HCT116 (cell line): ENCODE measurements around the gene MAP3K2. TPM values are rescaled to one million over a fixed set of nuclear protein-coding genes. Genes with fewer than 3 reads are reported as not detected.
A peak's percentile ranks its signal among the peaks of the same experiment; 100 is the strongest.

Experiments
- ATAC-seq: fragments of 200-7000 bp; cut with Tn5 transposase; 2 replicates; pipeline ENCODE4 v1.9.1; 2020; ENCODE audit warnings: mild to moderate bottlenecking, moderate library complexity
- BruUV-seq: library from RNA; stranded (reverse); fragments of 400-500 nt; replicated peaks from 2 replicates; lab custom pipeline; 2021; lab: Mats Ljungman, UMichigan
- CTCF ChIA-PET: fragments of 300-600 bp; sonication (Branson Sonifier 250); formaldehyde crosslinking; loops from one replicate; lab custom pipeline; 2021; ENCODE audit warnings: antibody characterized with exemption; lab: Charles Lee
- POLR2A ChIA-PET: fragments of 300-600, 350-600 bp; sonication (Branson Sonifier 250); formaldehyde crosslinking; loops from one replicate; lab custom pipeline; 2021; ENCODE audit warnings: antibody characterized with exemption; lab: Charles Lee
- RAD21 ChIA-PET, 2 experiments: fragments of 300-600 bp; sonication (Branson Sonifier 250); formaldehyde crosslinking; loops; one replicate each; lab custom pipeline; 2023; ENCODE audit warnings: low total read pairs in 2 of 2; ENCODE audit not compliant: uncharacterized antibody in 2 of 2, unreplicated experiment in 2 of 2, low non-redundant PET in 1 of 2; lab: Charles Lee
- DNase-seq: peaks from one replicate; pipeline ENCODE4 v3.0.0-alpha.2; 2010; ENCODE audit warnings: low read depth, low spot score
- H2AFZ ChIP-seq: fragments of 200-600 bp; shearing (Covaris generic), sonication (generic); 2 replicates; pipeline ENCODE4 v1.6.1; 2017; ENCODE audit warnings: low read depth, mixed run types, mixed read lengths, antibody characterized with exemption, low read length; ENCODE audit not compliant: poor library complexity, severe bottlenecking
- H3K27ac ChIP-seq: 2 replicates; pipeline ENCODE4 v1.5.1; 2012; ENCODE audit warnings: low read depth, low read length
- H3K27me3 ChIP-seq: fragments of 200-600 bp; sonication (generic); 2 replicates; pipeline ENCODE4 v1.6.1; 2016; ENCODE audit warnings: mixed run types, low read length, mixed read lengths; ENCODE audit not compliant: insufficient read depth
- H3K36me3 ChIP-seq, 2 experiments: fragments of 200-500 bp in 1 of 2; fragments of 200-600 bp in 1 of 2; sonication (Bioruptor generic) in 1 of 2; sonication (generic) in 1 of 2; 2 replicates each; pipeline versions ENCODE4 v1.5.1 to v1.6.1; 2014 to 2016; ENCODE audit warnings: low read length in 2 of 2, inconsistent platforms in 1 of 2, mixed read lengths in 1 of 2, mixed run types in 1 of 2; ENCODE audit not compliant: insufficient read depth in 2 of 2, control insufficient read depth in 1 of 2
- H3K4me1 ChIP-seq, 2 experiments: fragments of 200-600 bp in 1 of 2; sonication (generic) in 1 of 2; 2 replicates each; pipeline versions ENCODE4 v1.5.1 to v1.6.1; 2012 to 2017; ENCODE audit warnings: low read length in 2 of 2, inconsistent platforms in 1 of 2, mild to moderate bottlenecking in 1 of 2, mixed read lengths in 1 of 2, mixed run types in 1 of 2, moderate library complexity in 1 of 2; ENCODE audit not compliant: insufficient read depth in 2 of 2, control insufficient read depth in 1 of 2
- H3K4me2 ChIP-seq: fragments of 200-600 bp; sonication (generic); 2 replicates; pipeline ENCODE4 v1.6.1; 2017; ENCODE audit warnings: mixed run types, low read length, mixed read lengths
- H3K4me3 ChIP-seq, 2 experiments: fragments of 200-600 bp in 1 of 2; sonication (generic) in 1 of 2; replicated peaks in 1 of 2; 2 replicates each; pipeline ENCODE4 v1.5.1; 2011 to 2016; ENCODE audit warnings: low read length in 2 of 2, control low read depth in 1 of 2, low read depth in 1 of 2, mild to moderate bottlenecking in 1 of 2, mixed read lengths in 1 of 2, mixed run types in 1 of 2
- H3K79me2 ChIP-seq: fragments of 200-600 bp; sonication (generic); 2 replicates; pipeline ENCODE4 v1.6.1; 2017; ENCODE audit warnings: mild to moderate bottlenecking, mixed run types, low read length, moderate library complexity, mixed read lengths; ENCODE audit not compliant: insufficient read depth
- H3K9ac ChIP-seq: fragments of 200-600 bp; sonication (generic); 2 replicates; pipeline ENCODE4 v1.6.1; 2016; ENCODE audit warnings: low read length, mixed read lengths
- H3K9me2 ChIP-seq: fragments of 200-600 bp; sonication (generic), shearing (Covaris generic); 2 replicates; pipeline ENCODE4 v1.6.1; 2017; ENCODE audit warnings: mixed run types, mild to moderate bottlenecking, moderate library complexity; ENCODE audit not compliant: insufficient read depth
- H3K9me3 ChIP-seq, 2 experiments: fragments of 200-500 bp in 1 of 2; fragments of 200-600 bp in 1 of 2; sonication (Bioruptor generic) in 1 of 2; sonication (generic) in 1 of 2; 2 replicates each; pipeline ENCODE4 v1.6.1; 2014 to 2017; ENCODE audit warnings: low read length in 2 of 2, mixed read lengths in 2 of 2, inconsistent platforms in 1 of 2, low read depth in 1 of 2, mild to moderate bottlenecking in 1 of 2, mixed run types in 1 of 2, moderate library complexity in 1 of 2; ENCODE audit not compliant: control insufficient read depth in 1 of 2, insufficient read depth in 1 of 2
- H4K20me1 ChIP-seq: fragments of 200-600 bp; sonication (generic), shearing (Covaris generic); 2 replicates; pipeline ENCODE4 v1.6.1; 2017; ENCODE audit warnings: mixed run types, mild to moderate bottlenecking, moderate library complexity; ENCODE audit not compliant: insufficient read depth
- EGR1 ChIP-seq: IDR thresholded peaks from 2 replicates; pipeline ENCODE4 v1.6.1; 2012; ENCODE audit warnings: low read depth
- FOSL1 ChIP-seq: IDR thresholded peaks from 2 replicates; pipeline ENCODE4 v1.6.1; 2012; ENCODE audit warnings: low read depth
- POLR2A ChIP-seq: IDR thresholded peaks from 2 replicates; pipeline ENCODE4 v1.7.0; 2011; ENCODE audit warnings: borderline replicate concordance; ENCODE audit not compliant: insufficient read depth, insufficient read length; ENCODE audit errors: extremely low read depth
- POLR2AphosphoS5 ChIP-seq: IDR thresholded peaks from 2 replicates; pipeline ENCODE4 v1.6.1; 2011; ENCODE audit warnings: mild to moderate bottlenecking, low read depth, low read length, moderate library complexity
- REST ChIP-seq: IDR thresholded peaks from 2 replicates; pipeline ENCODE4 v1.6.1; 2012; ENCODE audit warnings: low read depth
- SIN3A ChIP-seq: IDR thresholded peaks from 2 replicates; pipeline ENCODE4 v1.6.1; 2012; ENCODE audit warnings: low read depth
- SRF ChIP-seq: IDR thresholded peaks from 2 replicates; pipeline ENCODE4 v1.6.1; 2012; ENCODE audit warnings: low read depth
- TCF7L2 ChIP-seq: IDR thresholded peaks from 2 replicates; pipeline ENCODE4 v1.7.0; 2011; ENCODE audit warnings: borderline replicate concordance, inconsistent platforms; ENCODE audit not compliant: insufficient read depth, insufficient read length; ENCODE audit errors: extremely low read depth
- ZBTB33 ChIP-seq: IDR thresholded peaks from 2 replicates; pipeline ENCODE4 v1.6.1; 2011; ENCODE audit warnings: mild to moderate bottlenecking, low read length, moderate library complexity; ENCODE audit not compliant: insufficient replicate concordance; ENCODE audit errors: extremely low read depth
- ZNF274 ChIP-seq: fragments of 200-500 bp; sonication (Bioruptor generic); IDR thresholded peaks from 2 replicates; pipeline ENCODE4 v1.6.1; 2014; ENCODE audit warnings: mild to moderate bottlenecking, low read depth, low read length, inconsistent platforms
- intact Hi-C: fragments of 100-400 bp; cut with micrococcal nuclease; formaldehyde crosslinking; loops from 2 replicates; pipeline ENCODE4 v1.10.0; 2022
- total RNA-seq: library from RNA; stranded (reverse); gene quantifications from one replicate; pipeline ENCODE4 v1.2.1, GENCODE V29; 2021; ENCODE audit not compliant: unreplicated experiment
- TF ChIP-seq, protein P1 (sequence below), 3 experiments: fragments of 200-600 bp in 1 of 3; sonication (generic) in 1 of 3; IDR thresholded peaks in 2 of 3; conservative IDR thresholded peaks in 1 of 3; 2 replicates each; pipeline ENCODE4 v1.5.1; 2012 to 2017; ENCODE audit warnings: low read depth in 2 of 3, low read length in 2 of 3, antibody characterized with exemption in 1 of 3, borderline replicate concordance in 1 of 3, control low read depth in 1 of 3, mild to moderate bottlenecking in 1 of 3, mixed read lengths in 1 of 3, mixed run types in 1 of 3, moderate library complexity in 1 of 3; ENCODE audit not compliant: insufficient read depth in 1 of 3
- TF ChIP-seq, protein P2 (sequence below): IDR thresholded peaks from 2 replicates; pipeline ENCODE4 v1.6.1; 2012

The MAP3K2 gene
- total RNA-seq, 1 experiment from 2014 or later, result 44.5 TPM

GRCh38 chr2:127414638-127415592 lies 27.1 kb upstream of the MAP3K2 start (continued):
- TF ChIP-seq REST, result no peak

DNA sequence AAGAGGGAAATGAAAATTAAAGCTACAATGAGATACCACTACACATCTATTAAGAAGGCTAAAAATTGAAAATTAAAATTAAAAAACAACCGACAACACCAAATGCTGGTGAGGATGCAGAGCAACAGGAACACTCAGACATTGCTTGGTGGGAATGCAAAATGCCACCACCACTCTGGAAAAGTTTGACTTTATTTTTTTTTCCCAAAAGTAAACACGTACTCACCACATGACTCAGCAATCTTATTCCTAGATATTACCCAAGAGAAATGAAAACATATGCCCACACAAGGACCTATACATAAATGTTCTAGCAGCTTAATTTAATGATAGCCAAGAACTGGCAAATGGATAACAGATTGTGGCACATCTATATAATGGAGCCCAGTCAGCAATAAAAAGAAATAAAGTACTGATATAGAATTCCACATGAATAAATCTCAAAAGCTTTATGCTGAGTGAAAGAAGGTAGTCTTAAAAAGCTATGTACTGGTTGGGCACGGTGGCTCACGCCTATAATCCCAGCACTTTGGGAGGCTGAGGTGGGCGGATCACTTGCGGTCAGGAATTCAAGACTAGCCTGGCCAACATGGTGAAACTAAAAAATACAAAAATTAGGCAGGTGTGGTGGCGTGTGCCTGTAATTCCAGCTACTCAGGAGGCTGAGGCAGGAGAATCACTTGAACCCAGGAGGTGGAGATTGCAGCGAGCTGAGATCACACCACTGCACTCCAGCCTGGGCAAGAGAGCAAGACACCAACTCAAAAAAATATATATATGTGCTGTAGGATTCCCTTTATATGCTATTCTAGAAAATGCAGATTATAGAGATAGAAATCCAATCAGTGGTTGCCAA lies 26.2 kb upstream of the MAP3K2 start:
- no peaks in the 10 kb centered on the region for H4K20me1 ChIP-seq
- H3K9ac ChIP-seq, result no peak overlapping the region
- no TSS peak for BruUV-seq
- no peaks in the 10 kb centered on the region for H3K79me2 ChIP-seq
- ChIA-PET POLR2A (no interaction called here), RAD21 (no interaction called here), CTCF (interaction anchor here (4.0 kb wide), 1 partner anchor 217 kb away, joined by 22 read pairs; no protein-coding TSS in a partner anchor)
- no peaks in the 10 kb centered on the region for H3K9me2 ChIP-seq
- peak overlapping the region; percentile 7; the same call in 1 of the 2 replicates for H3K4me2 ChIP-seq
- ATAC-seq, result no peak
- TF ChIP-seq ZNF274 (no peak), SIN3A (no peak), SRF (no peak), POLR2A (no peak), ZBTB33 (no peak), FOSL1 (no peak), EGR1 (no peak), POLR2AphosphoS5 (no peak), TCF7L2 (no peak)
- TF ChIP-seq, protein P1, sequence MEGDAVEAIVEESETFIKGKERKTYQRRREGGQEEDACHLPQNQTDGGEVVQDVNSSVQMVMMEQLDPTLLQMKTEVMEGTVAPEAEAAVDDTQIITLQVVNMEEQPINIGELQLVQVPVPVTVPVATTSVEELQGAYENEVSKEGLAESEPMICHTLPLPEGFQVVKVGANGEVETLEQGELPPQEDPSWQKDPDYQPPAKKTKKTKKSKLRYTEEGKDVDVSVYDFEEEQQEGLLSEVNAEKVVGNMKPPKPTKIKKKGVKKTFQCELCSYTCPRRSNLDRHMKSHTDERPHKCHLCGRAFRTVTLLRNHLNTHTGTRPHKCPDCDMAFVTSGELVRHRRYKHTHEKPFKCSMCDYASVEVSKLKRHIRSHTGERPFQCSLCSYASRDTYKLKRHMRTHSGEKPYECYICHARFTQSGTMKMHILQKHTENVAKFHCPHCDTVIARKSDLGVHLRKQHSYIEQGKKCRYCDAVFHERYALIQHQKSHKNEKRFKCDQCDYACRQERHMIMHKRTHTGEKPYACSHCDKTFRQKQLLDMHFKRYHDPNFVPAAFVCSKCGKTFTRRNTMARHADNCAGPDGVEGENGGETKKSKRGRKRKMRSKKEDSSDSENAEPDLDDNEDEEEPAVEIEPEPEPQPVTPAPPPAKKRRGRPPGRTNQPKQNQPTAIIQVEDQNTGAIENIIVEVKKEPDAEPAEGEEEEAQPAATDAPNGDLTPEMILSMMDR (IDR thresholded peaks at IDR 0.05 in 2 of 3, conservative IDR thresholded peaks at IDR 0.05 in 1 of 3; ENCODE audit: borderline replicate concordance in 1 of 3, insufficient read depth in 1 of 3, low read depth in 2 of 3, low read length in 2 of 3), result no peak
- TF ChIP-seq, protein P2, sequence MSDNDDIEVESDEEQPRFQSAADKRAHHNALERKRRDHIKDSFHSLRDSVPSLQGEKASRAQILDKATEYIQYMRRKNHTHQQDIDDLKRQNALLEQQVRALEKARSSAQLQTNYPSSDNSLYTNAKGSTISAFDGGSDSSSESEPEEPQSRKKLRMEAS, result no peak
- H3K27me3 ChIP-seq, result no peaks in the 10 kb centered on the region; the same call in 1 of the 2 replicates
- H3K27ac ChIP-seq, result no peak overlapping the region
- no peak overlapping the region for H2AFZ ChIP-seq
- peaks cover 17 to 34% of the 10 kb centered on the region in 2 experiments for H3K4me1 ChIP-seq
- no peaks in the 10 kb centered on the region for H3K36me3 ChIP-seq
- H3K4me3 ChIP-seq, result no peak overlapping the region
- H3K9me3 ChIP-seq, result no peaks in the 10 kb centered on the region
- no peak for DNase-seq
- intact Hi-C loops, result loop anchor here (5.0 kb wide), 1 partner anchor 57 kb away; no protein-coding TSS in a partner anchor
